Endothelial cell of umbilical vein (primary cell): ENCODE results near the gene DNAJB8. TPM values are rescaled to one million over a fixed set of nuclear protein-coding genes. Genes with fewer than 3 reads are reported as not detected.

Experiments
- BruUV-seq: library from RNA; stranded (reverse); fragments of 400-500 nt; replicated peaks from 2 replicates; lab custom pipeline; 2021; lab: Mats Ljungman, UMichigan
- CTCF ChIA-PET: fragments of 300-600, 350-600 bp; sonication (Branson Sonifier 250); formaldehyde crosslinking; loops from one replicate; lab custom pipeline; 2021; ENCODE audit warnings: antibody characterized with exemption, inconsistent platforms; lab: Charles Lee
- POLR2A ChIA-PET: fragments of 300-600, 350-600 bp; sonication (Branson Sonifier 250); formaldehyde crosslinking; loops from one replicate; lab custom pipeline; 2021; ENCODE audit warnings: antibody characterized with exemption, inconsistent platforms; lab: Charles Lee
- DNase-seq: peaks from one replicate; pipeline ENCODE4 v3.0.0-alpha.2; 2011; ENCODE audit warnings: low read depth, low spot score
- FAIRE-seq: peaks from 2 replicates; lab custom pipeline; 2011; peaks lifted over from hg19 to GRCh38; lab: Jason Lieb, UNC
- H2AFZ ChIP-seq: 2 replicates; pipeline ENCODE4 v1.6.0; 2012; ENCODE audit warnings: low read depth, low read length, control low read depth, inconsistent platforms
- H3K27ac ChIP-seq: 2 replicates; pipeline ENCODE4 v1.5.1; 2011; ENCODE audit warnings: low read depth, mild to moderate bottlenecking, control low read depth, low read length, moderate library complexity; ENCODE audit not compliant: insufficient read depth
- H3K27me3 ChIP-seq, 2 experiments: 2 replicates each; pipeline versions ENCODE4 v1.6.0 to v1.6.1; 2011; ENCODE audit warnings: low read length in 2 of 2, mixed read lengths in 1 of 2; ENCODE audit not compliant: control insufficient read depth in 2 of 2, insufficient read depth in 2 of 2
- H3K36me3 ChIP-seq, 2 experiments: 2 replicates in 1 of 2; 3 replicates in 1 of 2; pipeline ENCODE4 v1.5.1; 2011; ENCODE audit warnings: low read length in 2 of 2, mild to moderate bottlenecking in 1 of 2, moderate library complexity in 1 of 2; ENCODE audit not compliant: control insufficient read depth in 2 of 2, insufficient read depth in 2 of 2; ENCODE audit errors: extremely low read depth in 1 of 2
- H3K4me1 ChIP-seq: 3 replicates; pipeline ENCODE4 v1.5.1; 2011; ENCODE audit warnings: mild to moderate bottlenecking, low read length; ENCODE audit not compliant: control insufficient read depth, insufficient read depth; ENCODE audit errors: extremely low read depth
- H3K4me2 ChIP-seq: 2 replicates; pipeline ENCODE4 v1.6.1; 2011; ENCODE audit warnings: low read length, control low read depth, mixed read lengths; ENCODE audit not compliant: insufficient read depth
- H3K4me3 ChIP-seq, 3 experiments: fragments of 200-600 bp in 1 of 3; sonication (generic), shearing (Covaris generic) in 1 of 3; replicated peaks in 1 of 3; 2 replicates each; pipeline ENCODE4 v1.5.1; 2011 to 2016; ENCODE audit warnings: control low read depth in 3 of 3, low read length in 3 of 3, mild to moderate bottlenecking in 2 of 3, inconsistent platforms in 1 of 3, low read depth in 1 of 3, moderate library complexity in 1 of 3; ENCODE audit not compliant: insufficient read depth in 1 of 3
- H3K79me2 ChIP-seq: 2 replicates; pipeline ENCODE4 v1.6.0; 2012; ENCODE audit warnings: low read length, inconsistent platforms; ENCODE audit not compliant: control insufficient read depth, insufficient read depth
- H3K9ac ChIP-seq: replicated peaks from 2 replicates; pipeline ENCODE3; 2011; ENCODE audit warnings: low read length, control low read depth; ENCODE audit not compliant: insufficient read depth; ENCODE audit errors: extremely low read depth
- H3K9me1 ChIP-seq: replicated peaks from 3 replicates; pipeline ENCODE4 v1.6.0; 2011; ENCODE audit warnings: mild to moderate bottlenecking, low read length; ENCODE audit not compliant: control insufficient read depth, insufficient read depth; ENCODE audit errors: extremely low read depth
- H3K9me3 ChIP-seq: replicated peaks from 2 replicates; pipeline ENCODE4 v1.5.1; 2012; ENCODE audit warnings: low read length, inconsistent platforms; ENCODE audit not compliant: control insufficient read depth, insufficient read depth
- H4K20me1 ChIP-seq: replicated peaks from 2 replicates; pipeline ENCODE3; 2011; ENCODE audit warnings: mild to moderate bottlenecking, low read length; ENCODE audit not compliant: control insufficient read depth, insufficient read depth; ENCODE audit errors: extremely low read depth
- EZH2 ChIP-seq: IDR thresholded peaks from 2 replicates; pipeline ENCODE4 v1.6.1; 2012; ENCODE audit warnings: borderline replicate concordance, low read depth, mild to moderate bottlenecking, moderate library complexity, low read length, inconsistent platforms; ENCODE audit not compliant: severe bottlenecking
- FOS ChIP-seq: IDR thresholded peaks from 2 replicates; pipeline ENCODE4 v1.6.1; 2011; ENCODE audit warnings: mild to moderate bottlenecking, low read length, moderate library complexity, borderline replicate concordance; ENCODE audit not compliant: insufficient read depth
- GATA2 ChIP-seq: IDR thresholded peaks from 2 replicates; pipeline ENCODE4 v1.7.0; 2011; ENCODE audit warnings: low read depth, mild to moderate bottlenecking, moderate library complexity, mixed read lengths, low read length; ENCODE audit not compliant: insufficient read length, insufficient read depth
- JUN ChIP-seq: IDR thresholded peaks from 2 replicates; pipeline ENCODE4 v1.6.1; 2011; ENCODE audit warnings: borderline replicate concordance, low read depth; ENCODE audit not compliant: insufficient read length, insufficient read depth
- MYC ChIP-seq: IDR thresholded peaks from one replicate; pipeline ENCODE4 v1.6.1; 2011; ENCODE audit warnings: mild to moderate bottlenecking, low read depth, low read length
- POLR2A ChIP-seq: IDR thresholded peaks from 2 replicates; pipeline ENCODE4 v1.6.1; 2012; ENCODE audit warnings: low read depth, mild to moderate bottlenecking, control low read depth, low read length
- POLR2AphosphoS5 ChIP-seq: IDR thresholded peaks from 2 replicates; pipeline ENCODE4 v1.6.1; 2012; ENCODE audit warnings: low read depth, mild to moderate bottlenecking, control low read depth, low read length, moderate library complexity; ENCODE audit not compliant: insufficient read depth
- dilution Hi-C: fragments of 300-500 bp; cut with MboI; formaldehyde crosslinking; loops from one replicate; pipeline ENCODE4 v1.15.0; 2019; ENCODE audit warnings: low sequenced_read_pairs; ENCODE audit not compliant: extremely low pct_ligation_motif_present
- intact Hi-C: fragments of 100-400 bp; cut with micrococcal nuclease; formaldehyde crosslinking; loops from one replicate; pipeline ENCODE4 v1.10.0; 2022
- polyA plus RNA-seq, 4 experiments: library from polyadenylated mRNA; depleted of rRNA in 3 of 4; stranded (reverse) in 3 of 4; unstranded in 1 of 4; fragments of >200 nt; gene quantifications; 2 replicates each; pipeline versions ENCODE4 v1.2.1 to v1.2.3, GENCODE V29; 2011 to 2012; ENCODE audit warnings: missing spikeins in 1 of 4
- total RNA-seq: library from RNA; stranded (reverse); gene quantifications from 2 replicates; pipeline ENCODE4 v1.2.3, GENCODE V29; 2021
- TF ChIP-seq, protein P1 (sequence below), 2 donors: IDR thresholded peaks; 1 replicate in 1 of 2; 2 replicates in 1 of 2; pipeline ENCODE4 v1.5.1; 2011; ENCODE audit warnings: low read length in 2 of 2, mild to moderate bottlenecking in 2 of 2, moderate library complexity in 2 of 2, control low read depth in 1 of 2, inconsistent platforms in 1 of 2, low read depth in 1 of 2; ENCODE audit not compliant: insufficient read depth in 1 of 2; ENCODE audit errors: extremely low read depth in 1 of 2
- TF ChIP-seq, protein P2 (sequence below): IDR thresholded peaks from 2 replicates; pipeline ENCODE4 v1.6.1; 2011; ENCODE audit not compliant: insufficient read depth, insufficient read length

DNAJB8 gene
- total and polyA plus RNA-seq, 2 donors (not counting 3 experiments of a cell fraction or from before 2014, with no cell fraction given), result not detected

DNA sequence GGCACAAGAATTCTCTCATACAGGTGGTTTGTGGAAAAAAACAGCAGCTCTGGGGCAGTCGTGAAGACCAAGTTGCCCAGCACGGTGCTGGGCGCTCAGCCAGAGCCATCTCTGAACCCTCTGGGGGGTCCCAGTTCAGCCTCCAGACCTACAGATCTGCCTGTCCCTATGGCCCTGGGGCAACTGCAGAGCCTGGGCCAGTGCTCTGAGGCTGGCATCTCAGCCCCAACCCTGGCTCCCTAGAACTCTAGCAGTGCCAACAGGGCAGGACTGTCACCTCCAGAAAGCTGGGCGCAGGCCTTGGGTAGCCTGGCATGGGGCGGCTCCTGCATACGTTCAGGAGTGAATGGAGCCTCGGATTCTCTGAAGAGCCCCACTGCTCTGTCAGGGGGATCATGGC is 44.7 kb downstream of the DNAJB8 start:
- no peak overlapping the region for H3K4me3 ChIP-seq
- no peaks in the 10 kb centered on the region for H3K9me1 ChIP-seq
- H3K79me2 ChIP-seq, result no peaks in the 10 kb centered on the region
- no peaks in the 10 kb centered on the region for H3K27me3 ChIP-seq
- CTCF ChIA-PET, result interaction anchor here (1.3 to 1.5 kb wide), 2 partner anchors 75 to 163 kb away, joined by 5 to 6 read pairs; no protein-coding TSS in a partner anchor
- BruUV-seq, result no TSS peak
- DNase-seq (no peak), FAIRE-seq (no peak)
- intact Hi-C loops (loop anchor here (5.0 kb wide), 1 partner anchor 250 kb away; no protein-coding TSS in a partner anchor), dilution Hi-C loops (no loop called here)
- POLR2A ChIA-PET, result no interaction called here
- no peaks in the 10 kb centered on the region for H4K20me1 ChIP-seq
- H3K4me1 ChIP-seq, result peaks cover 3% of the 10 kb centered on the region
- H3K9ac ChIP-seq, result no peak overlapping the region
- H2AFZ ChIP-seq, result no peak overlapping the region
- TF ChIP-seq EZH2 (no peak), GATA2 (no peak), POLR2AphosphoS5 (no peak), FOS (no peak), JUN (no peak), POLR2A (no peak), MYC (no peak)
- TF ChIP-seq, protein P1, sequence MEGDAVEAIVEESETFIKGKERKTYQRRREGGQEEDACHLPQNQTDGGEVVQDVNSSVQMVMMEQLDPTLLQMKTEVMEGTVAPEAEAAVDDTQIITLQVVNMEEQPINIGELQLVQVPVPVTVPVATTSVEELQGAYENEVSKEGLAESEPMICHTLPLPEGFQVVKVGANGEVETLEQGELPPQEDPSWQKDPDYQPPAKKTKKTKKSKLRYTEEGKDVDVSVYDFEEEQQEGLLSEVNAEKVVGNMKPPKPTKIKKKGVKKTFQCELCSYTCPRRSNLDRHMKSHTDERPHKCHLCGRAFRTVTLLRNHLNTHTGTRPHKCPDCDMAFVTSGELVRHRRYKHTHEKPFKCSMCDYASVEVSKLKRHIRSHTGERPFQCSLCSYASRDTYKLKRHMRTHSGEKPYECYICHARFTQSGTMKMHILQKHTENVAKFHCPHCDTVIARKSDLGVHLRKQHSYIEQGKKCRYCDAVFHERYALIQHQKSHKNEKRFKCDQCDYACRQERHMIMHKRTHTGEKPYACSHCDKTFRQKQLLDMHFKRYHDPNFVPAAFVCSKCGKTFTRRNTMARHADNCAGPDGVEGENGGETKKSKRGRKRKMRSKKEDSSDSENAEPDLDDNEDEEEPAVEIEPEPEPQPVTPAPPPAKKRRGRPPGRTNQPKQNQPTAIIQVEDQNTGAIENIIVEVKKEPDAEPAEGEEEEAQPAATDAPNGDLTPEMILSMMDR (IDR thresholded peaks at IDR 0.05; ENCODE audit: extremely low read depth in 1 of 2, insufficient read depth in 1 of 2, low read depth in 1 of 2, low read length in 2 of 2), result no peak
- TF ChIP-seq, protein P2, sequence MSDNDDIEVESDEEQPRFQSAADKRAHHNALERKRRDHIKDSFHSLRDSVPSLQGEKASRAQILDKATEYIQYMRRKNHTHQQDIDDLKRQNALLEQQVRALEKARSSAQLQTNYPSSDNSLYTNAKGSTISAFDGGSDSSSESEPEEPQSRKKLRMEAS, result no peak
- no peaks in the 10 kb centered on the region for H3K36me3 ChIP-seq
- H3K9me3 ChIP-seq, result no peaks in the 10 kb centered on the region
- H3K4me2 ChIP-seq, result no peak overlapping the region
- H3K27ac ChIP-seq, result no peak overlapping the region
